Measurements from ENCODE around the gene MYO6. TPM values are rescaled to one million over a fixed set of nuclear protein-coding genes. Genes with fewer than 3 reads are reported as not detected.

MYO6 gene
- total and polyA plus RNA-seq, 2 experiments from 2014 or later = 39.8 to 71.1 TPM

DNA sequence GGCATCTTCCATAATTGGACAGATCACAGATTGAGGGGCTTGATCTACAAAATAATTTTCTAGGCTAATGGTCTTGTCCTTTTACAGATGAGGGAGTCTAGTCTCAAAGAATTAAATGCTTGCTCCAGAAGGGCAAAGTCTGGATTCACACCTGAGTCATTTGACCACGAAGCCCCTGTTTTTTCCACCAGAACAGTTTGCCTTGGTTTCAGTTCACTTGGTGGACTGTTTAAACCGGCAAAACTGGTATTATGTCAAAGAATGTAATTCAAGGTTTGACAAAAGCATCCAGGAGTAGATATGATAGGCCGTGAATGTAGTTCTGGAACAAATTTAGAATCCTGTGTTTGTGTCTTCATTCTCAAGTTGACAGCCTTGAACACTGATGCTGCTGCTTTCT lies 3.3 kb downstream of the MYO6 start:
- DNase-seq (ENCODE audit: low spot score) = peak; percentile 36
- H2AFZ ChIP-seq = no peak overlapping the region
- TF ChIP-seq EZH2 (IDR thresholded peaks at IDR 0.05; ENCODE audit: borderline replicate concordance) = no peak
- TF ChIP-seq EZH2phosphoT487 (IDR thresholded peaks at IDR 0.05; ENCODE audit: low read depth, severe bottlenecking, unreplicated experiment) = no peak
- TF ChIP-seq CTCF (IDR thresholded peaks at IDR 0.05; ENCODE audit: poor library complexity) = no peak
- H4K20me1 ChIP-seq (ENCODE audit: insufficient read depth, poor library complexity, severe bottlenecking) = no peaks in the 10 kb centered on the region
- no peaks in the 10 kb centered on the region for H3K27me3 ChIP-seq
- peaks cover 18% of the 10 kb centered on the region for H3K4me1 ChIP-seq (ENCODE audit: insufficient read depth)
- H3K4me2 ChIP-seq = peak overlapping the region; percentile 71
- no peak overlapping the region for H3K4me3 ChIP-seq
- H3K36me3 ChIP-seq (replicated peaks; ENCODE audit: insufficient read depth, low read depth) = no peaks in the 10 kb centered on the region
- peak overlapping the region; percentile 100 for H3K27ac ChIP-seq
- H3K9me2 ChIP-seq (replicated peaks; ENCODE audit: insufficient read depth) = no peaks in the 10 kb centered on the region
- peaks cover 70% of the 10 kb centered on the region for H3K79me2 ChIP-seq
- H3K9me3 ChIP-seq (ENCODE audit: low read depth) = no peaks in the 10 kb centered on the region
- WGBS (ENCODE audit: low lambda C conversion rate, missing lambda C conversion rate) = 34% methylated on average over 3 of the region's 3 CpGs

DNA sequence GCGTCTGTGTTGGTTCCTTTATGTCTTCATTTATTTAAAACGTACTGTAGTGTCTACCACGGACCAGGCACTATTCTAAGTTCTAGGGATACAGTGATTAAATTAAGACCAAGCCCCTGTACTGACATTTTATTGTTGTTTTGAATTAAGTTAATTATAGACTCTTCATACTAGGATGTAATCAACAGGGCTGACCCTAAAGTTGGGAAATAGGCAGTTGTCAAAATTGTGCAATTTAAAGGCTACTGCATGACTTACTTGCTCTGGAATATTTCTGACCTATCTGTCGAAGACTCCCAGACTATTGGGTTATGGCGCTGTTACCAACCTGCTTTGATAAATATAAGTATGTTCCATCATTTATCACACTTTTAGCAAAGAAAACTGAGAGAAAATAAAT lies 6.7 kb downstream of the MYO6 start:
- no peak for TF ChIP-seq CTCF (IDR thresholded peaks at IDR 0.05; ENCODE audit: poor library complexity)
- TF ChIP-seq EZH2phosphoT487 (IDR thresholded peaks at IDR 0.05; ENCODE audit: low read depth, severe bottlenecking, unreplicated experiment) = no peak
- TF ChIP-seq EZH2 (IDR thresholded peaks at IDR 0.05; ENCODE audit: borderline replicate concordance) = no peak
- H3K27me3 ChIP-seq = no peaks in the 10 kb centered on the region
- H3K9me3 ChIP-seq (ENCODE audit: low read depth) = no peaks in the 10 kb centered on the region
- WGBS (ENCODE audit: low lambda C conversion rate, missing lambda C conversion rate) = 90% methylated on average over 5 of the region's 5 CpGs
- no peaks in the 10 kb centered on the region for H3K36me3 ChIP-seq (replicated peaks; ENCODE audit: insufficient read depth, low read depth)
- H3K27ac ChIP-seq = no peak overlapping the region
- no peaks in the 10 kb centered on the region for H3K9me2 ChIP-seq (replicated peaks; ENCODE audit: insufficient read depth)
- peaks cover 14% of the 10 kb centered on the region for H4K20me1 ChIP-seq (ENCODE audit: insufficient read depth, poor library complexity, severe bottlenecking)
- DNase-seq (ENCODE audit: low spot score) = no peak
- no peak overlapping the region for H3K4me2 ChIP-seq
- H3K4me1 ChIP-seq (ENCODE audit: insufficient read depth) = peaks cover 23% of the 10 kb centered on the region
- peaks cover 97% of the 10 kb centered on the region for H3K79me2 ChIP-seq
- H2AFZ ChIP-seq = no peak overlapping the region
- no peak overlapping the region for H3K4me3 ChIP-seq

- Histone ChIP-seq H3K4me1 (ENCODE audit: insufficient read depth) (peaks cover 28% of the 10 kb centered on the region), H3K79me2 (peaks cover 100% of the 10 kb centered on the region), H3K4me2 (no peak overlapping the region), H3K4me3 (no peak overlapping the region), H4K20me1 (ENCODE audit: insufficient read depth, poor library complexity, severe bottlenecking) (peaks cover 21% of the 10 kb centered on the region), H3K9me3 (ENCODE audit: low read depth) (no peaks in the 10 kb centered on the region), H3K27me3 (no peaks in the 10 kb centered on the region), H3K9me2 (replicated peaks; ENCODE audit: insufficient read depth) (no peaks in the 10 kb centered on the region), H3K36me3 (replicated peaks; ENCODE audit: insufficient read depth, low read depth) (no peaks in the 10 kb centered on the region), H2AFZ (no peak overlapping the region), H3K27ac (no peak overlapping the region)
- WGBS (ENCODE audit: low lambda C conversion rate, missing lambda C conversion rate) = 77% methylated on average over 3 of the region's 3 CpGs
- DNase-seq (ENCODE audit: low spot score) = no peak
- no peak for TF ChIP-seq EZH2 (IDR thresholded peaks at IDR 0.05; ENCODE audit: borderline replicate concordance)
- TF ChIP-seq CTCF (IDR thresholded peaks at IDR 0.05; ENCODE audit: poor library complexity) = no peak
- TF ChIP-seq EZH2phosphoT487 (IDR thresholded peaks at IDR 0.05; ENCODE audit: low read depth, severe bottlenecking, unreplicated experiment) = no peak
Observed at GRCh38 chr6:75757295-75757694, 8.3 kb downstream of the MYO6 start.

DNA sequence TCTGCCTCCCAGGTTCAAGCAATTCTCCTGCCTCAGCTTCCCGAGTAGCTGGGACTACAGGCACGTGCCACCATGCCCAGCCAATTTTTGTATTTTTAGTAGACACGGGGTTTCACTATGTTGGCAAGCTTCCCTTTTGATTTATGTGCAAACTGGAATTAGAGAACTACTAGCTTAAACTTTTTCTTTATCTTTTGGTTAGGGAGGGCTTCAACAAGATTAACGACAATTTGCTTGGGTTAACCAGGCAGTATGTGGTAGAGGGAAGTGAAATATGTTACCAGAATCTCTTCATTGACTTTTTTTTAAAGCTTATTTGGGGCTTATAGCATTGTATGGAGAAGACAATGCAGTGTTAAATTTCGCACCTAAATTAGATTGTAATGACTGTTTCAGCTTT lies 9.0 kb downstream of the MYO6 start:
- no peak for DNase-seq (ENCODE audit: low spot score)
- Histone ChIP-seq H3K9me2 (replicated peaks; ENCODE audit: insufficient read depth) (no peaks in the 10 kb centered on the region), H3K4me2 (no peak overlapping the region), H3K27me3 (no peaks in the 10 kb centered on the region), H3K36me3 (replicated peaks; ENCODE audit: insufficient read depth, low read depth) (no peaks in the 10 kb centered on the region), H3K4me3 (no peak overlapping the region), H4K20me1 (ENCODE audit: insufficient read depth, poor library complexity, severe bottlenecking) (peaks cover 24% of the 10 kb centered on the region), H3K4me1 (ENCODE audit: insufficient read depth) (peaks cover 25% of the 10 kb centered on the region), H3K79me2 (peaks cover 100% of the 10 kb centered on the region), H3K27ac (no peak overlapping the region), H3K9me3 (ENCODE audit: low read depth) (no peaks in the 10 kb centered on the region), H2AFZ (no peak overlapping the region)
- WGBS (ENCODE audit: low lambda C conversion rate, missing lambda C conversion rate) = 93% methylated on average over 5 of the region's 5 CpGs
- no peak for TF ChIP-seq EZH2 (IDR thresholded peaks at IDR 0.05; ENCODE audit: borderline replicate concordance)
- TF ChIP-seq CTCF (IDR thresholded peaks at IDR 0.05; ENCODE audit: poor library complexity) = no peak
- TF ChIP-seq EZH2phosphoT487 (IDR thresholded peaks at IDR 0.05; ENCODE audit: low read depth, severe bottlenecking, unreplicated experiment) = no peak
